ENCODE results near the gene REV3L. TPM values are rescaled to one million over a fixed set of nuclear protein-coding genes. Genes with fewer than 3 reads are reported as not detected.
"Not testable (repeated sequence)": the region's sequence is repeated elsewhere in the genome, so short reads cannot be mapped to it uniquely, and the experiment has no call there.

REV3L gene
- total RNA-seq, 1 donor from 2014 or later: 37.5 TPM

DNA sequence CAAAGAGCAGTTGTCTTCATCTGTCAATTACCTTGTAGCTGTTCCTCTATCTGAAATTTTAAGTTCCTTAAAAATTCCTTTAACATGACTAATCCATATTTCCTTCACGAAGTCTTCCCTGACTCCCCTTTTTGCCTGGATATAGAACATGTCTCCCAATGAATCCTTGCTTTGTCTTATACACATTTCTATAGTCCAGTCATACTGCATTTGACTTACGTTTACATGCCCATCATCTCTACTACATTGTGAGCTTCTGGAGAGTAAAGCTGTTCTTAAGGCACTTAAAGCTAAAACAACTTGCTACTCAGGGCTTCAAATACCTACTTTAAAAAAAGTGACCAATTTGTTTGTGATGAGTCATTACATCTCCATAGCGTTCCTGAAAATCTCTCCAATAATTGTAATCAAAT is 4.9 kb downstream of the REV3L start:
- Histone ChIP-seq H3K4me3 (no peak overlapping the region), H3K36me3 (no peaks in the 10 kb centered on the region), H3K27ac (peak overlapping the region; percentile 48), H3K4me1 (peaks cover 53% of the 10 kb centered on the region), H3K9me3 (no peaks in the 10 kb centered on the region), H3K27me3 (no peaks in the 10 kb centered on the region)
- TF ChIP-seq, protein P1, sequence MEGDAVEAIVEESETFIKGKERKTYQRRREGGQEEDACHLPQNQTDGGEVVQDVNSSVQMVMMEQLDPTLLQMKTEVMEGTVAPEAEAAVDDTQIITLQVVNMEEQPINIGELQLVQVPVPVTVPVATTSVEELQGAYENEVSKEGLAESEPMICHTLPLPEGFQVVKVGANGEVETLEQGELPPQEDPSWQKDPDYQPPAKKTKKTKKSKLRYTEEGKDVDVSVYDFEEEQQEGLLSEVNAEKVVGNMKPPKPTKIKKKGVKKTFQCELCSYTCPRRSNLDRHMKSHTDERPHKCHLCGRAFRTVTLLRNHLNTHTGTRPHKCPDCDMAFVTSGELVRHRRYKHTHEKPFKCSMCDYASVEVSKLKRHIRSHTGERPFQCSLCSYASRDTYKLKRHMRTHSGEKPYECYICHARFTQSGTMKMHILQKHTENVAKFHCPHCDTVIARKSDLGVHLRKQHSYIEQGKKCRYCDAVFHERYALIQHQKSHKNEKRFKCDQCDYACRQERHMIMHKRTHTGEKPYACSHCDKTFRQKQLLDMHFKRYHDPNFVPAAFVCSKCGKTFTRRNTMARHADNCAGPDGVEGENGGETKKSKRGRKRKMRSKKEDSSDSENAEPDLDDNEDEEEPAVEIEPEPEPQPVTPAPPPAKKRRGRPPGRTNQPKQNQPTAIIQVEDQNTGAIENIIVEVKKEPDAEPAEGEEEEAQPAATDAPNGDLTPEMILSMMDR (IDR thresholded peaks at IDR 0.05): no peak
- DNase-seq: no peak
- intact Hi-C loops (cut with DNase I): no loop called here
- ATAC-seq: no peak

GRCh38 chr6:111477481-111477938 is 5.5 kb downstream of the REV3L start:
- no peaks in the 10 kb centered on the region for H3K9me3 ChIP-seq
- no peaks in the 10 kb centered on the region for H3K36me3 ChIP-seq
- ATAC-seq (no peak), DNase-seq (no peak)
- no peaks in the 10 kb centered on the region for H3K27me3 ChIP-seq
- intact Hi-C loops (cut with DNase I): no loop called here
- TF ChIP-seq, protein P1 (IDR thresholded peaks at IDR 0.05): no peak
- H3K27ac ChIP-seq: no peak overlapping the region
- no peak overlapping the region for H3K4me3 ChIP-seq
- peaks cover 56% of the 10 kb centered on the region for H3K4me1 ChIP-seq

DNA sequence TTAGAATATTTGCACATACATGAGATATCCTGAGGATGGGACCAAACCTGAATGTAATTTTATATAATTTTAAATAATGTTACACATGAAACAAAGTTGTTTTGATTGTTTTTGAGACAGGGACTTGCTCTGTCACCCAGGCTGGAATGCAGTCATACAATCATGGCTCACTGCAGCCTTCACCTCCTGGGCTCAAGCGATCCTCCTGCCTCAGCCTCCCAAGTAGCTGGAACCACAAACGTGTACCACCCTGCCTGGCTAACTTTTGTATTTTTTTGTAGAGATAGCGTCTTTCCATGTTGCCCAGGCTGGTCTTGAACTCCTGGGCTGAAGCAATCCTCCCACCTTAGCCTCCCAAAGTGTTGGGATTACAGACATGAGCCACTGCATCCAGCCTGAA is 7.0 kb downstream of the REV3L start:
- intact Hi-C loops (cut with DNase I); DNase-seq; H3K9me3 ChIP-seq; H3K27me3 ChIP-seq; H3K36me3 ChIP-seq; H3K27ac ChIP-seq; H3K4me3 ChIP-seq; ATAC-seq: not testable (repeated sequence)
- H3K4me1 ChIP-seq: peaks cover 55% of the 10 kb centered on the region

GRCh38 chr6:111474771-111475170 is 8.2 kb downstream of the REV3L start:
- intact Hi-C loops (cut with DNase I): no loop called here
- Histone ChIP-seq H3K4me3 (no peak overlapping the region), H3K27me3 (no peaks in the 10 kb centered on the region), H3K27ac (no peak overlapping the region), H3K36me3 (peaks cover 3% of the 10 kb centered on the region), H3K9me3 (no peaks in the 10 kb centered on the region), H3K4me1 (peaks cover 51% of the 10 kb centered on the region)
- DNase-seq: no peak
- TF ChIP-seq, protein P1 (IDR thresholded peaks at IDR 0.05): no peak
- no peak for ATAC-seq

GRCh38 chr6:111474106-111474505 is 8.9 kb downstream of the REV3L start:
- Histone ChIP-seq H3K27me3 (no peaks in the 10 kb centered on the region), H3K4me1 (peaks cover 53% of the 10 kb centered on the region), H3K4me3 (no peak overlapping the region), H3K36me3 (peaks cover 3% of the 10 kb centered on the region), H3K9me3 (no peaks in the 10 kb centered on the region), H3K27ac (no peak overlapping the region)
- TF ChIP-seq, protein P1 (IDR thresholded peaks at IDR 0.05): no peak
- no peak for ATAC-seq
- no peak for DNase-seq
- intact Hi-C loops (cut with DNase I): no loop called here

DNA sequence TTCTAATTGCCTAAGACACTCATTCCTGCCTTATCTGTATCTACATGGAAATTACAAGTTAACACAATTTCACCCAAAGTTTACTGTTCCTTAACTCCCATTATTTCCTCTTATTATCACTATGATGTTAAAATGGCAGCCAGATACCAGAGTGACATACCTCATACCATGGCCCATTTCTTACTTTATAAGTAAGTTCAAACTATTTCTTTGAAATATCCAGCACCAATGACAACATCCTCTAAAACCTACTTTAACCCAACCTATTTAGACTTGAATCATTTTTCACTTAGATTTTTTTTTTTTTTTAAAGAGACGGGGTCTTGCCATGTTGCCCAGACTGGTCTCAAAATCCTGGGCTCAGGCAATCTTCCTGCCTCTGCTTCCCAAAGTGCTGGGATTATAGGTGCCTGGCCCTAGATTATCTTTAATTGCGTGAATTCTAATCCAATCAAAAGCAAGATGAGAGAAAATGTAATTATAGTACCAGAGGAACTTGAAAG is 10.0 kb downstream of the REV3L start:
- H3K27me3 ChIP-seq: no peaks in the 10 kb centered on the region
- no peaks in the 10 kb centered on the region for H3K9me3 ChIP-seq
- H3K36me3 ChIP-seq: peaks cover 3% of the 10 kb centered on the region
- H3K4me1 ChIP-seq: peaks cover 52% of the 10 kb centered on the region
- no peak for DNase-seq
- TF ChIP-seq, protein P1 (IDR thresholded peaks at IDR 0.05): no peak
- H3K4me3 ChIP-seq: no peak overlapping the region
- no peak overlapping the region for H3K27ac ChIP-seq
- intact Hi-C loops (cut with DNase I): no loop called here
- ATAC-seq: no peak

Data from upper lobe of right lung (tissue), 1 donor.